NCI-H1694 treated with DMSO at 0.1 percent for 48 hours (cell line): ENCODE results near the gene ARMCX4.
A peak's percentile ranks its signal among the peaks of the same experiment; 100 is the strongest.
"Not testable (repeated sequence)": the region's sequence is repeated elsewhere in the genome, so short reads cannot be mapped to it uniquely, and the experiment has no call there.

Source experiments
- DNase-seq: peaks from one replicate; lab custom pipeline; 2025; lab: John Stamatoyannopoulos, UW

The ARMCX4 gene

DNA sequence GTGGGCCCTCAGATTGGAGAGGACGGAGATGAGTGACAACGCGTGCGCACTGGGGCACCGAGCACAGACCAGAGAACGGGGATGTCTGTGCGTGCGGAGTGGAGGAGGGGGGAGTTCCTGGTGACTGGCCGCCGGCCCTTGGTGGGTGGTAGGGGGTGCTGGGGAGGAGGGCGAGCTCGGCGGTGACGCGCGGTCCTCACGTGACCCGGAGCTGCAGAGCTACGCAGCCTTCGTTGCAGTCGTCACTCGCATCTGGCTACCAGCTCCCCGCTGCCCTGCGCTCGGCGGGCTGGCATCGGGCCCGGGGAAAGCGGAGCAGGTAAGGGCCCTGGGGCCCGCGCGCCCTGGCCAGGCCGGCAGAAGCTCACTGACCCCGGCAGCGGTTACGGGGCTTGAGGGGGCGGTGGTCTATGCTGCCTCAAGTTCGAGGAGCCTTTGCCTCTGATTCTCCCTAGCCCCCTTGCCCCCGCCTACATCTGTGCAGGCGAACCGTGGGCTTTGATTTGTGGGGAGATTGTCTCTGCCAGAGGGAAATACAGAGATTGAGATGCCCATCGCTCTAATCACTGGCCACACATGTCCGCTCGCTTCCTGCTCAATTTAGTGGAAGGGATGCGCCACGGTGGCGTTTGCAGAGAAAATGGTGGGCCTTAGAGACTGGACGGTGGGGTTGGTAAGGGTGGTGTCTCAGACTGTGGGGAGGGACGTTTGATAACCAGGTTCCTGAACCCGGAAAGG lies at the start of gene ARMCX4:
Gene ARMCX4 (plus strand): TSS at position 245 of the 738 bp plus-strand sequence. CDS start 3,134 bp downstream, outside the sequence.
- peak; percentile 72 for DNase-seq

GRCh38 chrX:101442085-101442484 lies 43.2 kb upstream of the ARMCX4 start:
- DNase-seq = no peak

DNA sequence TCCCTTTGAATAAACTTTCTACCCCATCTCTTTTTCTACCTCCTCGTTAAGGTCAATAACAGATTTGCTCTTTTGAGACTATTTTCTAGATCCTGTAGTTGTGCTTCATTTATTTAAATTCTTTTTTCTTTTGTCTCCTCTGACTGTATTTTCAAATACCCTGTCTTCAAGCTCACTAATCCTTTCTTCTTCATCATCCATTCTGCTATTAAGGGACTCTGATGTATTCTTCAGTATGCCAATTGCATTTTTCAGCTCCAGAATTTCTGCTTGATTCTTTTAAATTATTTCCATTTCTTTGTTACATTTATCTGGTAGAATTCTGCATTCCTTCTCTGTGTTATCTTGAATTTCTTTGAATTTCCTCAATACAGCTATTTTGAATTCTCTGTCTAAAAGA lies 36.0 kb upstream of the ARMCX4 start:
- DNase-seq = no peak

- no peak for DNase-seq
Observed at GRCh38 chrX:101450085-101450484, 35.2 kb upstream of the ARMCX4 start.

GRCh38 chrX:101450961-101451360 lies 34.3 kb upstream of the ARMCX4 start:
- DNase-seq = no peak

- no peak for DNase-seq
Observed at GRCh38 chrX:101452056-101452455, 33.2 kb upstream of the ARMCX4 start.

GRCh38 chrX:101460669-101461068 lies 24.6 kb upstream of the ARMCX4 start:
- DNase-seq = no peak

GRCh38 chrX:101462892-101463291 lies 22.4 kb upstream of the ARMCX4 start:
- peak; percentile 20 for DNase-seq

- no peak for DNase-seq
Observed at GRCh38 chrX:101478366-101478765, 6.9 kb upstream of the ARMCX4 start.

GRCh38 chrX:101482296-101482695 lies 3.0 kb upstream of the ARMCX4 start:
- DNase-seq = no peak

DNA sequence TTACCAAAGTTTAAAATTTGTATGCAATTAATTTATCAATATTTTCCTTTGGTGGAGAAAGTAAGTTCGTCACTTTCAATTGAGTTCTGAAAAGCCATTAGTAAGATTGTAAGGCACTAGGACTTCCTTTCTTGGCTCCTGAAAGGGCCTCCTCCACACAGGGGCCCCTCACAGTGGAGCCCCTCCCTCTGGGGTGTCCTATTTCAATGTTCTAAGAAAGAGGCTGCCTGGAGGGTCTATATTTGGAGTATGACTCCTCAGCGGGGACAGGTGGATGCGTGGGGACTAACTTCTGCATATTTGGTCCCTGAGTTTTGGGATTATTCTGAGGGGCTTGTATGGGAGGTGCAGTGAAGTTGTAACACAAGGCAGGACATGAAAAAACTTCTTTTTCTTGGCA lies 1.6 kb upstream of the ARMCX4 start:
- DNase-seq = no peak

GRCh38 chrX:101484135-101484534 lies 1.1 kb upstream of the ARMCX4 start:
- DNase-seq = no peak

DNA sequence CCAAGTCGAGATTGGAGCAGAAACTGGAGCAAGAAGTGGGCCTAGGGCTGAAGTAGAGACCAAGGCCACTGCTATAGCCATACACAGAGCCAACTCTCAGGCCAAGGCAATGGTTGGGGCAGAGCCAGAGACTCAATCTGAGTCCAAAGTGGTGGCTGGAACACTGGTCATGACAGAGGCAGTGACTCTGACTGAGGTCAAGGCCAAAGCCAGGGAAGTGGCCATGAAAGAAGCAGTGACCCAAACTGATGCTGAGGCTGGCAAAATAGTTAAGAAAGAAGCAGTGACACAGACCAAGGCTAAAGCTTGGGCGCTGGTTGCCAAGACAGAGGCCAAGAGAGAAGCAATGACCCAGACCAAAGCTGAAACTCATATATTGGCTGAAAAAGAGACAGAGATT lies 3.5 kb downstream of the ARMCX4 start:
- no peak for DNase-seq

DNA sequence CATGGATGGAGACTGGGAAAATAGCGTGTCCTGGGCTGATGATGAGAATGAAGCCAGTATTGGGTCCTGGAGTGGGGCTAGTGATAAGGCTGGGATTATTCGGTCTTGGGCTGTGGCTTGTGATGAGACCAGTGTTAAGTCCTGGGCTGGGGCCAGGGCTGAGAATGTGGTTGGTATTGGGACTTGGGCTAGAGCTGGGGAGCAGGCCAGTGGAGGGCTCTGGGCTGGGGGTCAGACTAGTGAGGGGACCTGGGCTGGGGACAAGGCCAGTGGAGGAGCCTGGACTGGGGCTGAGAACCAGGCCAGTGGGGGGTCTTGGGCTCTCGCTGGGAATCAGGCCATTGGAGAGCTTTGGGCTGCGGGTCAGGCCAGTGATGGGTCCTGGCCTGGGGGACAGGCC lies 6.7 kb downstream of the ARMCX4 start:
- DNase-seq = no peak

GRCh38 chrX:101493225-101493624 lies 8.0 kb downstream of the ARMCX4 start:
- DNase-seq = no peak

DNA sequence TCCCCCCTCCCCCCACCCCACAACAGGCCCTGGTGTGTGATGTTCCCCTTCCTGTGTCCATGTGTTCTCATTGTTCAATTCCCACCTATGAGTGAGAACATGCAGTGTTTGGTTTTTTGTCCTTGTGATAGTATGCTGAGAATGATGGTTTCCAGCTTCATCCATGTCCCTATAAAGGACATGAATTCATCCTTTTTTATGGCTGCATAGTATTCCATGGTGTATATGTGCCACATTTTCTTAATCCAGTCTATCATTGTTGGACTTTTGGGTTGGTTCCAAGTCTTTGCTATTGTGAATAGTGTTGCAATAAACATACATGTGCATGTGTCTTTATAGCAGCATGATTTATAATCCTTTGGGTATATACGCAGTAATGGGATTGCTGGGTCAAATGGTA lies 17.7 kb downstream of the ARMCX4 start:
- not testable (repeated sequence) for DNase-seq

GRCh38 chrX:101507372-101507771 lies 22.1 kb downstream of the ARMCX4 start:
- no peak for DNase-seq

DNA sequence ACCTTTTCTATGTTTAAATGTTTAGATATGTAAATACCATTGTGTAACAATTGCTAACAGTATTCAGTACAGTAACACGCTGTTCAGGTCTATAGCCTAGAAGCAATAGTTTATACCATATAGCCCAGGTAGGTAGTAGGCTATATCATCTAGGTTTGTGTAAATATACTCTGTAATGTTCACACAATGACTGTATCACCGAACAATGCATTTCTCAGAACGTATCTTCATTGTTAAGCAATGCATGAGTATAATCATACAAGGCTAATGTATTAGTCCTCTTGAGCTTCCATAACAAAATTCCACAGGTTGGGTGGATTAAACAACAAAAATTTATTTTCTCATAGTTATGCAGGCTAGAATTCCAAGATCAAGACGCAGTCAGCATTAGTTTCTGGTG lies 22.7 kb downstream of the ARMCX4 start:
- no peak for DNase-seq

GRCh38 chrX:101530944-101531343 lies 45.7 kb downstream of the ARMCX4 start:
- no peak for DNase-seq
